Esophagus mucosa (tissue), 1 donor: ENCODE results near the gene CUL9. TPM values are rescaled to one million over a fixed set of nuclear protein-coding genes. Genes with fewer than 3 reads are reported as not detected.

Experiments used
- ATAC-seq: fragments of 200-7000 bp; cut with Tn5 transposase; one replicate; pipeline ENCODE4 v1.9.1; 2020
- total RNA-seq: library from RNA; stranded (reverse); gene quantifications from one replicate; pipeline ENCODE4 v1.2.4, GENCODE V29; 2023
- donor health status: DM: yes; HTN: yes; CAD: no.

The CUL9 gene
- total RNA-seq, 1 donor from 2014 or later, result 23.6 TPM

DNA sequence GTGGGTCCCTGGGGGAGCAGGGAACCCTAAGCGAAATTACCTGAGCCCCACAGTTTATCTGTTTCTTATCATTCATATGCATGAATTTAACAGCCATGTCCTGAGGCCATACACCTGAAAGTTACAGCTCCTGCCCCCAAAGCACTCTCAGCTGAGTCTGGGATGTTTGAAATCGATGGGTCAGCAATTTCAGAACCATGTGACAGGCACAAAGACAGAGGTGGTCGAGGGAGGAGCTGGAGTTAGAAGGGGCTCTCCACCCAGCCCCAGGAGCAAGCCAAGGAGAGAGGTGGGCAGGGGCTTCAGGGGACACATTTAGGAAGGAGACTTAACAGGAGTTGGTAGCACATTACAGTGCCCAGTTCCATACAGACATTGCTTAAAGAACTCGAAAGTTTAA is 76.2 kb downstream of the CUL9 start:
- ATAC-seq, result no peak

DNA sequence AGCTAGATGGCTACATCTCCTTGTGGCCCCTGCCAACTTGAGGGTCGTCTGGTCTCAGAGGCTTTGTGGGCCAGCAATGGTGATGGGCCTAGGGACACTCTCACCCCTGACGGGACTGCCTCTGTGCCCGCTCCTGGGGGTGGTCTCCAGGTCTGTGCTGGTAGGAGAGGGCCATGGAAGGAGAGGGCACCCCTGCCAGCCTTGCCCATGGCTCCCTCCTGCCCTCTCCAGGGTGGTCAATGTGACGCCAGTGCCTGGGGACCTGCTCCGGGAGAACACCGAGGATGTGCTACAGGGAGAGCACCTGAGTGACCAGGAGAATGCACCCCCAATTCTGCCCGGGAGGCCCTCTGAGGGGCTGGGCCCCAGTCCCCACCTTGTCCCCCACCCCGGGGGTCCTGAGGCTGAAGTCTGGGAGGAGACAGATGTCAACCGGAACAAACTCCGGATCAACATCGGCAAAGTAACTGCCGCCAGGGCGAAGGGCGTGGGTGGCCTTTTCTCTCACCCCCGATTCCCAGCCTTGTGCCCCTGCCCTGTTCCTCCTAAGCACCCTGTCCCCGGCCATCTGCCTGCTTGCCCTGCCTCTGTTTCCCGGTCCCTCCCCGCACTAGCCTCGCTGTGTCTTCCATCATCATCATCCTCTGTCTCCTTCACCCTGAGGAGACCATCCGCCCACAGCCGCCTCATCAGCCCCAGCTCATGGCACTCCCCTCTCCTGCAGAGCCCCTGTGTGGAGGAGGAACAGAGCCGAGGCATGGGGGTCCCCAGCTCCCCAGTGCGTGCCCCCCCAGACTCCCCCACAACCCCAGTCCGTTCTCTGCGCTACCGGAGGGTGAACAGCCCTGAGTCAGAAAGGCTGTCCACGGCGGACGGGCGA is 77.1 kb downstream of the CUL9 start:
- no peak for ATAC-seq

DNA sequence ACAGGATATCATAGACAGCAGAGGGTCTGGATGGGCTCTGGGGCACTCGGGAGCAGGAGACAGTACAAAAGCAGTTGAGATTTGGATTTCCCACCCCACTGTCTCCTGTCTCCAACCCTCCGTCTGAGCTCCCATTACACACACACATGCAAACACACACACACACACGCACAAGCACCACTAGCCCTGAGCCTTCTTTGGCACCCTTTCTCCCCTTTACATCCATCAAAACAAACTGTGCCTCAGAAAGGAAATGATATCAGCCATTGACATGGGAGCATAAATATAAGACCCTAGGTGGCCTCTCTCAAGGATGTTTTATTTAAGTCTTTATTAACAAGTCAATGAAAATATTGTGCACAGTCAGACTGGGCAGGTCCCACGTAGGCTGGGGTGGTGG is 78.8 kb downstream of the CUL9 start:
- no peak for ATAC-seq

DNA sequence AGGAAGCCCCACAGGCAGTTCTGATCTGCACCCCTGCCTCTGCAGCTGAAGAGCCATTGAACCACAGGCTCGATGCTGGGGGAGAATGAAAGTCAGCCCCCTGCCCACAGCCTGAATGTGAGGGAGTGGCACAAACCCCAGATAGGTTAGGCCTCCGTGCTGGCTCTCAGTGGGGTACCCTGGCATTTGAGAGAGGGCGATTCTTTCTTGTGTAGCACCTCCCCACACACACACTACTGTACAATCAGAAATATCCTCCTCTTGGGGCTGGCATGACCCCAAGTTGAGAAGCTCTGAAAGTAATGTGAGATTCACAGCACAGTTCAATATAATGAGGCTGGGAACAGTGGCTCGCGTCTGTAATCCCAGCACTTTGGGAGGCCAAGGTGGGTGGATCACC is 79.2 kb downstream of the CUL9 start:
- ATAC-seq, result no peak

DNA sequence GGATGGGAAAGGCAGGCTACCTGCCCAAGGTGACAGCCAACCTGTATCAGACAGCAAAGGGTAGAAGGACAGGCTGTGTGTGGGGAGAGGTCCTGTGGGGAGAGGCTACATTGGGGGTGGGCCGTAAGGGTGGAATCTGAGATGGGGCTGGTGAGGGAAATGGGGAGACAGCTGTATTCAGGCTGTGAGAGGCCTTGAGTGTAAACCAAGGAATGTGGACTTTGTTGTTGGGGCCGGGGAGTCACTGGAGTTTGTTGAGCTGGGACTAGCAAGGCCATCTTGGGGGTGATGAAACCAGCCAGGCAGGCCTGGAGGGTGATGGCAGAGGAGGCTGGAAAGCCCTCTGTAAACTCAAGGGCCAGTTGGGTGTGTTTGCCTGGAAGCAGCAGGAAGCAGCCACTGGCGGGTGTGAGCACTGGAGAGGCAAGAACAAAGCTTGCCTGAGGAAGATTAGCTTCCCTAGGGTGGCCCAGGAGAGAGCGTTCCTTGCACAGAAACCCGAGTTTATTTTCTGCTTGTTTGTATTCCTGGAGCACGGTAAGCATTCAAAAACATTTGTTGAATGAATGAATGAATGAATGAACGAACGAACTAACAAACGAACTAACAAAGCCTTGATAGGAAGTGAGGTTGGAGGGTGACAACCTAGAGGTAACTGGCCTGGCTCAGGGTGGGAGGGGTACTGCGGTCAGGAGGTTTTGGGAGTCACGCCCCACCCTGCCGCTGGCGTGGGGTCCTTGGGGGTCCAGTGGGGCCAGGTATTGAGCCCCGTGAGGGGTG is 80.2 kb downstream of the CUL9 start:
- peak; percentile 27 for ATAC-seq

DNA sequence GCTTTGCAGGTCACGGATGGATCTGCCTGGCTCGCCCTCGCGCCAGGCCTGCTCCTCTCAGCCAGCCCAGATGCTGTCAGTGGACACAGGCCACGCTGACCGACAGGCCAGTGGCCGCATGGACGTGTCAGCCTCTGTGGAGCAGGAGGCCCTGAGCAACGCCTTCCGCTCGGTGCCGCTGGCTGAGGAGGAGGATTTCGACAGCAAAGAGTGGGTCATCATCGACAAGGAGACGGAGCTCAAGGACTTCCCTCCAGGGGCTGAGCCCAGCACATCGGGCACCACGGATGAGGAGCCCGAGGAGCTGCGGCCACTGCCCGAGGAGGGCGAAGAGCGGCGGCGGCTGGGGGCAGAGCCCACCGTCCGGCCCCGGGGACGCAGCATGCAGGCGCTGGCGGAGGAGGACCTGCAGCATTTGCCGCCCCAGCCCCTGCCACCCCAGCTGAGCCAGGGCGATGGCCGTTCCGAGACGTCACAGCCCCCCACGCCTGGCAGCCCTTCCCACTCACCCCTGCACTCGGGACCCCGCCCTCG is 80.9 kb downstream of the CUL9 start:
- no peak for ATAC-seq

DNA sequence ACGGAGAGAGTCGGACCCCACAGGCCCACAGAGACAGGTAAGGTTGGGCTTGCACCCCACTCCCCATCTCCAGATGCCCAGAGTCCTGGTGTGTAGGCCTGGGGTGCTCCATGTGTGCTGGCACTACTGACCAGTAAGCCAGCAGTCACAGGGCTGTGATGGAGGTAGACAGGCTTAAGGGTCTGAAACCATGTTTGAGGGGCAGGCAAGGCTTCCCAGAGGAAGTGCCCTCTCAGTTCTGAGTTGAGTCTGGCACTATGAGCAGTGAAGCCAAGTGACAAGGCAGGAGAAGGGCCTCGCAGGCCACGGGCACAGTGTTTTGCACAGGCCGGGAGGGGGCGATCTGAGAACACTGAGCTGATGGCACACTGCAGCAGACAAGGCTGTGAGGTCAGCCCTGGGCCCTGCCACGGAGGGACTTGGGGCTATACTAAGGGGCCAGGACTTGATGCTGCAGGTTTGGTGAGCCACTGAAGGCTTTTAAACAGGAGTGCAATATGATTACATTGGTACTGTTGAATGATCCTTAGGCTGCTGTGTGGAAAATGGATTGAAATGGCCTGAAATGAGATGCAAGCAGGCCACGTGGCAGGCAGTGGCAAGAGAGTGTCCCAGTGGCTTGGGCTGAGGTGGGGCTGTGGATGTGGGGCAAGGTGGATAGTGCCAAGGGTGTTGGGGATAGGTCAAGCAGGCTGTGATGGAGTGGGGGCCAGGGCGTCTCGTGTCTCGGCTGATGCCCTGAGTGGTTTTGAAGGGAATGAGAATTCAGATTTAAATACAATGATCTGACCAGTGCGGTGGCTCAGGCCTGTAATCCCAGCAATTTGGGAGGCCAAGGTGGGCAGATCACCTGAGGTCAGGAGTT is 81.5 kb downstream of the CUL9 start:
- peak; percentile 83 for ATAC-seq

DNA sequence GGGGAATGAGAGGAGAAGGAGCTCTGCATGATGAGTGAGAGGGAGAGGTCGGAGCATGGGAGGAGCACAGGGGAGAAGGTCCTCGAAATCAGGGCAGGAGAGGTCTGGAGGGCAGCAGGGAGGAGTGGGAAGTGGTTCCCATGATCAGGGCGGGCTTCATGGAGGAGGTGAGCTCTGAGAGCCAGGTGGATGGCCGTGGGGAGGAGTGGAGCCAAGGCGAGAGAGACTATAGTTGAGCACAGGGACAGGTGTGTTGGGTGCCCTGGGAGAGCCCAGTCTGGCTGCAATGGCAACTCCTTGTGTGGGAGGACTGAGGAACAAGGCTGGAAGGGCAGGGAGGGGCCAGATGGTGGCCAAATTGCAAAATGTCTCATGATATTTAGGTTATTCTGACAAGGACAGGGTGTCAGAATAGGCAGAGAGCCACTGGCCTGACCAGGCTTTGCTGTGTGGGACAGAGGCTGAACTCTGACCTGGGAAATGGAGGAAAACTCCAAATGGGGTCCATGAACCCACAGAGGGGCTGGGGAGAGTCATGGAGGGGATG is 82.7 kb downstream of the CUL9 start:
- ATAC-seq, result no peak

DNA sequence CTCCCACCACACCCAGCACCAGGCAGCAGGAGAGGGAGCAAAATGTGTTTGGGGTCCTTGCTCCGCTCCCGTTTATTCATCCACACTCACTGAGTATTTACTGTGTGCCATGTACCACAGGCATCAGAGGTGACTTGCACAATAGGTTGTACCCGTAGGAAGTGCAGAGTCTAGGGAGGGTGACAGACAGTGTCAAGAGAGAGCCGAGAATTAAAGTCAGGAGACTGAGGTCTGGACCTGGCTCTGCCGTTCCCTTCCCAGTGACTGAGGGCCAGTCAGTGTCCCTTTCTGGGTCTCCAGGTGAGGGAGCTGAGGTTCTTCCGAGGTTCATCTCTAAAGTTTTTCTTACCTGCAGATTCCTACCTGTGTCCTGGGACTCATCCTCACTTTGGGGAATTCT is 83.6 kb downstream of the CUL9 start:
- no peak for ATAC-seq

DNA sequence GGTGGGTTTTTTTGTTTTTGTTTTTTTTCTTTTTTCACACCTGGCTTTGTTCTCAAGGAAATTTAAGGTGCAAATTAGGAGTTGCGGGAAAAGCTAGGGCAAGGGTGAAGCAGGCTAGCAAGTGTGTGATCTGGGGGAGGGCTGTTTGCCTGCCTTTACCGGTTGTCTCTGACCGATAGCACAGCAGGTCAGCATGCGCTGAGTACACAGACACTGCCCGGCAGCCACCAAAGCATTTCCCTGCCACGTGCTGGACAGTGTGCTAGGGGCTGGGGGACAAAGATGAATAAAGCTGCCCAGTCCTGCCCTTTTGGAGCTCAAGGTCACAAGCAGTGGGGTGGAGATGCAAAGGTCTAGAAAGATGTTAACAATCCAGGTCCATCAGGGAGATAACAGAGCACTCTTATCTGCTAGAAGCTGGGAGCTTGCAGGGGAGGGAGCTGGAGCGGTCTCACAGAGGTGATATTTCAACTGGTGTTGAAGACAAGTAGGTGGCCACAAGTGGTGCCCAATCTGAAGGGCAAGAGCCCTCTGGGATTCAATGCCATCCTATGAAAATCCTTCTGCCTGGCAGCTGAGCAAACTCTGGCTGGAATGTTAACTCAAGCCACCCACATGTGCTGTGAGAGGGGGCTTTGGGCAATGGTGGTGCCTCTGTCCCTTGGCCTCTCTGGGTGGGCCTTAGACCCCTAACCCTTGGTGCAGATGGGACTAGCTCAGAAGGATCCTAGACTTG is 85.8 kb downstream of the CUL9 start:
- ATAC-seq, result no peak

DNA sequence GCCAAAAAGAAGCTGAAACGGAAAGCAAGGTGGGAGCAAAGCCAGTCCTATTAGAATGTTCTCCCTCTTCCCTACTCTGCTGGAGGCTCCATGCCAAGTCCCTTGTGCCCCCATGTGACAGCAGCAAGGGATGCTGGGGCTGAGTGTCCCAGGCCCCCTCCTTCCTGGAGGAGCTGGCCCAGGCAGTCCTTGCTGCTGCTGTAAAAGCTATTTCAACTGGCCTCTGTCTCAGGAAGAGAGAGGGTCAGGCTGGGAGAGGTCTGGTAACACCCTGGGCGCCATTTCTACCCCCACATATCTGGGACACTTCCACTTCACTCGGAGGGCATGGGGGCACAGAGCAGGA is 86.3 kb downstream of the CUL9 start:
- no peak for ATAC-seq

DNA sequence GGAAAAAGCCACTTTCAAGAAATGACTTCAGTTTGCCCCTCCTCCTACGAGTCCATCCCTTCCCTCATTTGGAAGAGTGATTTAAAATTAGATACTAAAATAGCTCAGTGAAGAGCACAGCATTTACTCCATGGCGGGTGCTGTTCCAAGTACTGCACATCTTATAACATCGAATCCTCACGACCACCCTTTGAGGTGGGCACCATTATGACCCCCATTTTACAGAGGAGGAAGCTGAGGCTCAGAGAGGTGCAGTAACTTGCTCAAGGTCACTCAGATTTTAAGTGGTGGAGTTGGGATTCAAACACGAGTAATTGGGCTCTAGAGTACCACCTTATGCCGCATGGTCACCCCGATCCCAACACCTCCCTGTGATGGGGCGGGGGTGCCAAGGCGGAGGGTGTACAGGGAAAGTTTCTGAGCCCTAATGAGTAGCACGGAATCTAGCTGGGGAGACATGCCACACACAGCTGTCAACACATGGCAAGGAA is 86.8 kb downstream of the CUL9 start:
- no peak for ATAC-seq

DNA sequence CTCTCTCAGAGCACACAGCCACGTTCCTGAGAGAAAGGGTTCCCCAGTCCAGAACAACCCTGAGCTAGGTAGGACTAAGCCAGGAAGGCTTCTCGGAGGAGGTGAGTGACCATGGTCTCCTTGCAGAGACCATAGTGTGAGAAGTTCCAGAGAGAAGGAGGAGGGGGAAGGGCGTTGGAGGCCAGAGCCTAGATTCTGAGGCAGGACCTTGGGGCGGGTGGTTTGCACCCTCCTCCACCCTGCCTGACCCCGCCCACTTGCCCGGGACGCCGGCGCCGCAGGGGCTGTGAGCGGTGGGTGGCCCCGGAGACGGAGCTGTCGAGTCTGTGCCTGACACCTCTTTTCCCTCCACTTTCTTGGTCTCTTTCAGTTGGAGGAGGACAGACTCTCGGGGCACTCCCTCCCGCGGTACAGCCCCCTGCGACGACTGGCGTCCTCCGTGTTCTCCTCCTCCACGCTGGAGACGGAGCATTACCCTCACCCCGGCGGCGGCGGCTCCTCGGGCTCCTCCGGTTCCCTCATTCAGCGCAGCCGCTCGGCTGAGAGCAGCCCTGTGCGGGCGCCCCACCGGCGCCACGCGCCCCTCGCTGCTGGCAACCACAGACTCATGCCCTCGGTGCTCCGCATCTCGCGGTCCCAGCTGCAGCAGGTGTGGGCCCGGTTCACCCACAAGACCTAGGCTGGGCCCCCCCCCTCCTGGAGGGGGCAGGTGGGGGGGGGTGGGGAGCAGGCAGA is 87.4 kb downstream of the CUL9 start:
- peak; percentile 24 for ATAC-seq

DNA sequence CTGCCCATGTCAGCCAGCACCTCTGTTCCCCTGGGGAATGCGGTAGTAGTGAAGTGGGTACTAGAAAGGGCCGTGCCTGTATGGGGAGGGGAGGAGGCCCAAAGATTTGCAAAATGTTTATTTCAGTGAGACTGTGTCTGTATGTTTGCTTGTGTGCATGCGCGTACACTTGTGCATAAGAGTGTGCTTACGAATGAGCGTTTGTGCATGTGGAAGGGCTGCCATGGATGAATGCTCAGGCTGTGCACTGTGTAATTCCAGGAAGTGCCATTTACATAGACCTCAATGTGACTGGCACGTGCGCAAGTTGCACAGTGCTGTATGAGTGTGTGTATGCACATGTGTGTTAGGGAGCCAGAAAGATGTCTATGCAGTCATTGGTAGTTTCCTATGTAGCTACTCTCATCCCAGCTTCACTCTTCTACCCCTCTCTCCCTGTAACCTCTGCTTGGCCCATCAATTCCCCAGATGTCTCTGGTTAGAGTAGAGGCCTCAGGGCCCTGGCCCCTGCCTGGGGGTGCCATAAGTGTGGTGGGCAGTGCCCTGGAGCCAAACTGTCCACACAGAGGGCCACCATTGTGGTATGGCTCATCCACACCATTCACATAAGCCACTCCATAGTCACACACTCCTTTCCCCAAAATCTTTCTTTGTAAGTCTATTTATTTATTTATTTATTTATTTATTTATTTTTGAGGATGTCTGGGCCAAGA is 89.3 kb downstream of the CUL9 start:
- ATAC-seq, result peak; percentile 24

DNA sequence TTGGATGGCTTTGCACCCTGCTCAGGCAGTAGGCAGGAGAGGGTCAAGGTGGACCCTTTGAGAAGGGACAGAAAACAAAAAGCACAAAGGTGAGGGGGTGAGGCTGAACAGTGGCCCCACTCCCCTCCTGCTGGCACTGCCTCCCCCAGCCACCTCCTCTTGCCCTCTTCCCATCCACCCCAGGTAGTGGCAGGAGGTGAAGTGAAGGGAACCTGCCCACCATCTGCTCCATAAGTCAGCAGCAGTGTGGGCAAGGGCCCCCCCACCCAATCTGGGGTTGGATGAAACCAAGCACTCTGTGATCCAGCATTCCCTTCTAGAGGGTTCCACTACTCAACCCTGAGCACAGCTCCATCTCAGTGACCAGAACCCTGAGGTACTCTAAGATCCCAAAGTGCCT is 89.9 kb downstream of the CUL9 start:
- ATAC-seq, result no peak

DNA sequence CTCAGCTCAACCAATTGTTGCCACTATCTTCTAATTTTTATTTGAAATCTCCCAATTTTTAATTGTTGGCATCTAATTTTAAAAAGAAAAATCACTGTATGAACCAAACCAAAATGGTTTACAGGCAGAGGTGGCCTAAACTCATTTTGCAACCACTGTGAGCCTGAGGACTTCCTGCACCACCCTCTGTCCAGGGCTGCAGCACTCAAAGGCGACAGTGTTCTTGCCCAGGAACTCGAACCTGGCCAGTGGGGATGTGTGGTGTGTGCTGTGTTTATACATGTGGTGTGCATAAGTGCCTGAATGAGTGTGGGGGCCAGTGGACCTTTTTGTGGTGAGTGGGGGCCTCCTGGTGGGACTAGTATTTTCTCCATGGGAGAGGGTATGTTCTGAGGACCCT is 91.7 kb downstream of the CUL9 start:
- ATAC-seq, result no peak
